CD4-positive, alpha-beta T cell treated with Interleukin-17A for 4 hours (primary cell): ENCODE results near the gene NARS2.

Experiments
- DNase-seq: peaks from one replicate; pipeline ENCODE4 v3.0.0-alpha.2; 2020; ENCODE audit warnings: mixed read lengths

Gene NARS2

GRCh38 chr11:78403781-78404180, 170.9 kb downstream of the NARS2 start:
- DNase-seq = no peak

DNA sequence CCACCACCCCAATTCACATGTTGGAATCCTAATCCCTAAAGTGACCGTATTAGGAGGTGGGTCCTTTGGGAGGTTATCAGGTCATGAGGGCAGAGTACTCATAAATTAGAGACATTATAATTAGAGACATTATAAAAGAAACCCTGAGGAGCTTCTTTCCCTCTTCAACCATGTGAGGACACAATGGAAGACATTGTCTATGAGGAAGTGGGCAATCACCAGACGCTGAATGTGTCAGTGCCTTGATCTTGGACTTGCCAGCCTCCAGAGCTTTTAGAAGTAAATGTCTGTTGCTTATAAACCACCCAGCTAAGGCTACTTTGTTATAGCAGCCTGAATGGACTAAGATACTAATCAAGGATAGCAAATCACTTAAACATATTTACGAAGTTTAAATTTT, 171.8 kb downstream of the NARS2 start:
- no peak for DNase-seq

- DNase-seq = no peak
Observed at GRCh38 chr11:78400702-78401101, 174.0 kb downstream of the NARS2 start.

- no peak for DNase-seq
Observed at GRCh38 chr11:78400116-78400515, 174.5 kb downstream of the NARS2 start.

GRCh38 chr11:78399136-78399535, 175.5 kb downstream of the NARS2 start:
- DNase-seq = no peak

GRCh38 chr11:78398715-78399114, 175.9 kb downstream of the NARS2 start:
- no peak for DNase-seq

- DNase-seq = no peak
Observed at GRCh38 chr11:78397398-78397797, 177.3 kb downstream of the NARS2 start.

- no peak for DNase-seq
Observed at GRCh38 chr11:78395597-78395996, 179.1 kb downstream of the NARS2 start.

- no peak for DNase-seq
Observed at GRCh38 chr11:78392854-78393253, 181.8 kb downstream of the NARS2 start.

- no peak for DNase-seq
Observed at GRCh38 chr11:78391424-78391823, 183.2 kb downstream of the NARS2 start.

GRCh38 chr11:78390809-78391208, 183.9 kb downstream of the NARS2 start:
- DNase-seq = no peak

DNA sequence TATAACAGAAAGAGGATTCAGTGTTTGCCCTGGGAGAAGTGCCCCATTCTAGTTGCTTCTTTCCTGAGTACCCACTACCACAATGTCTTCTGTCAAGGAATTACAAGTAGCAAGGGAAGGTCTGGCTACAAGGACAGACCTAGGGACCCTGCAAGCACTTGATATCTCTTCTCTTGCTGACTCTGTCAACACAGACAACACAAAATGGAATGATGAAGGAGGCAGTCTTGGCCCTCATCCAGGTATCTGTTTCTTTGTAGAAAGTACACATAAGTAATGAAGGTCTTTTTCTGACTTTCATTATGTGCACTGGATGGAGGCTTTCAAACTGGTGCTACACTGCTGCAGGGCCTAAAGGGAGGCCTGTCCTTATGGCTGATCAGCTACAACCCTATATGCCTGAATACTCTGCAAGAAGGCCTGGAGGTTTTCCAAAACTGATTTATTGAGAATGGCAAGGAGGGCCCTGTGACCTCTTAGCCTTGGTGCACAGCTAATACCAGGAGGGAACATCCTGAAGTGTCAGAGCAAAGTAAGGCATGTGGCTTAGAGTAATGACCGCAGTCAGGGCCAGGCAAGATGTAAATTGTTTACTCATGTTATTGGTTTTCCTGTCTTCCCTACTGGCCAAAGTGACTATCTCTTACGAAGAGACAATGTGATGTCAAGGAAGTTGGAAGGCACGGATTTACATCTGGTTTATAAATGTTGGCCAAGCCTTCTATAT, 188.3 kb downstream of the NARS2 start:
- no peak for DNase-seq
